NT2/D1 (cell line): ENCODE measurements around the gene SORT1.

Experiments used
- SUZ12 ChIP-seq: IDR thresholded peaks from 2 replicates; pipeline ENCODE4 v1.6.1; 2011; ENCODE audit not compliant: insufficient read length, insufficient read depth; ENCODE audit errors: extremely low read depth
- YY1 ChIP-seq: IDR thresholded peaks from 2 replicates; pipeline ENCODE4 v1.6.1; 2011; ENCODE audit not compliant: insufficient read length, insufficient read depth
- ZNF274 ChIP-seq: IDR thresholded peaks from 2 replicates; pipeline ENCODE4 v1.6.1; 2011; ENCODE audit warnings: mild to moderate bottlenecking, low read depth, low read length

DNA sequence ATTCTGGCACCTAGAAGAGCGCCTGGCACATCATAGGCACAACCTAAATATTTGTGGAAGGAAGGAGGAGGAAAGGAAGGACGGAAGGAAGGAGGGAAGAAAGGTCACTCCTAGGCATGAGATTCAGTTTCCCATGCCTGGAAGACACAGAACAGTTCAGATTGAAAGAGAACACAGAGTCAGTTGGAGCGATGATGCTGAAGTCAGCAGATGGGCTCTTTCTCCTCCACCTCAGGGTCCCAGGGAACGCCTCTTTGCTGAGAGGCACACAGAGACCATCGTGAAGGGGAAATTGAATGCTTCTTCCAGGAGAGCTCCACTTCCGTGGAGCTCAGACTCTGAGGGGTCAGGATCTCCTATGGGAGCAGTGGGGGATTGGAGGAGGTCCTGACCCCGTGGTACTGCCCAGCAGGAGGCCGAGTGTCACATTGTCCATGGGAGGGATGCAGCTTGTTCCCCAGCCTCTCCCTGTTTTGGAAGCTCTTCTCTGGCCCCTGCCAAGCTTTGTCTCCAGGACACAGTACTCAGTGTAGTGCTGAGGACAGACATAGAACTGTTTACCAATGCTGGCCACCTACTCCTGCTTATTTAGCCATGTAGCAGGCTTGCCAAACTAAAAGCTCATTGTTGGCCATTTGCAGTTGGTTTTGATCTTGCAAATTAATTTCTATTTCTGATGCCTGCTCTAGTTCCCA lies 93.3 kb downstream of the SORT1 start:
- TF ChIP-seq ZNF274 (no peak), YY1 (no peak), SUZ12 (no peak)
